Skeletal muscle satellite cell (primary cell): Measurements from ENCODE around the gene LGR6.
"Not testable (repeated sequence)": the region's sequence is repeated elsewhere in the genome, so short reads cannot be mapped to it uniquely, and the experiment has no call there.

Experiments used
- H3K27me3 ChIP-seq: 2 replicates; pipeline ENCODE4 v1.7.0; 2013; ENCODE audit warnings: low read length; ENCODE audit not compliant: control insufficient read depth, insufficient read depth
- H3K36me3 ChIP-seq: 2 replicates; pipeline ENCODE4 v1.7.0; 2013; ENCODE audit warnings: mild to moderate bottlenecking, control low read depth, low read length; ENCODE audit not compliant: insufficient read depth
- H3K4me1 ChIP-seq: 2 replicates; pipeline ENCODE4 v1.7.0; 2013; ENCODE audit warnings: low read length; ENCODE audit not compliant: control insufficient read depth, insufficient read depth
- H3K4me2 ChIP-seq: 2 replicates; pipeline ENCODE4 v1.7.0; 2013; ENCODE audit warnings: mild to moderate bottlenecking, low read length
- H3K4me3 ChIP-seq: 2 replicates; pipeline ENCODE4 v1.7.0; 2013; ENCODE audit warnings: low read length
- H3K9ac ChIP-seq: 2 replicates; pipeline ENCODE4 v1.7.0; 2013; ENCODE audit warnings: mild to moderate bottlenecking, low read depth, low read length, moderate library complexity
- H3K9me3 ChIP-seq: replicated peaks from 2 replicates; pipeline ENCODE4 v1.7.0; 2013; ENCODE audit warnings: mild to moderate bottlenecking, control low read depth, low read length

Gene LGR6

GRCh38 chr1:202184750-202185460, 8.7 kb upstream of the LGR6 start:
- no peaks in the 10 kb centered on the region for H3K36me3 ChIP-seq
- H3K27me3 ChIP-seq: peaks cover 53% of the 10 kb centered on the region
- H3K4me3 ChIP-seq: no peak overlapping the region
- peaks cover 5% of the 10 kb centered on the region for H3K4me1 ChIP-seq
- peak overlapping the region; percentile 43 for H3K4me2 ChIP-seq
- no peaks in the 10 kb centered on the region for H3K9me3 ChIP-seq
- H3K9ac ChIP-seq: no peak overlapping the region

GRCh38 chr1:202186327-202186726, 7.3 kb upstream of the LGR6 start:
- no peak overlapping the region for H3K4me2 ChIP-seq
- H3K4me1 ChIP-seq: peaks cover 5% of the 10 kb centered on the region
- no peak overlapping the region for H3K4me3 ChIP-seq
- no peaks in the 10 kb centered on the region for H3K36me3 ChIP-seq
- H3K27me3 ChIP-seq: peaks cover 43% of the 10 kb centered on the region
- H3K9ac ChIP-seq: no peak overlapping the region
- no peaks in the 10 kb centered on the region for H3K9me3 ChIP-seq

- Histone ChIP-seq H3K9me3 (no peaks in the 10 kb centered on the region), H3K4me2 (no peak overlapping the region), H3K4me1 (peaks cover 5% of the 10 kb centered on the region), H3K9ac (no peak overlapping the region), H3K36me3 (no peaks in the 10 kb centered on the region), H3K27me3 (peaks cover 35% of the 10 kb centered on the region), H3K4me3 (no peak overlapping the region)
Measured at GRCh38 chr1:202187041-202187671, 6.4 kb upstream of the LGR6 start.

GRCh38 chr1:202187697-202188407, 5.7 kb upstream of the LGR6 start:
- Histone ChIP-seq H3K36me3 (no peaks in the 10 kb centered on the region), H3K9ac (no peak overlapping the region), H3K4me2 (no peak overlapping the region), H3K4me3 (no peak overlapping the region), H3K4me1 (peaks cover 5% of the 10 kb centered on the region), H3K27me3 (peaks cover 34% of the 10 kb centered on the region), H3K9me3 (no peaks in the 10 kb centered on the region)

- Histone ChIP-seq H3K9me3 (no peaks in the 10 kb centered on the region), H3K27me3 (peaks cover 39% of the 10 kb centered on the region), H3K4me3 (no peak overlapping the region), H3K9ac (no peak overlapping the region), H3K4me2 (no peak overlapping the region), H3K36me3 (no peaks in the 10 kb centered on the region), H3K4me1 (peaks cover 5% of the 10 kb centered on the region)
Measured at GRCh38 chr1:202189001-202189790, 4.4 kb upstream of the LGR6 start.

- Histone ChIP-seq H3K27me3 (peaks cover 45% of the 10 kb centered on the region), H3K4me2 (no peak overlapping the region), H3K9me3 (no peaks in the 10 kb centered on the region), H3K36me3 (no peaks in the 10 kb centered on the region), H3K4me3 (no peak overlapping the region), H3K4me1 (peaks cover 1% of the 10 kb centered on the region), H3K9ac (no peak overlapping the region)
Measured at GRCh38 chr1:202189918-202190715, 3.5 kb upstream of the LGR6 start.

- not testable (repeated sequence) for H3K36me3 ChIP-seq, H3K4me1 ChIP-seq, H3K9ac ChIP-seq, H3K9me3 ChIP-seq, H3K4me2 ChIP-seq, H3K4me3 ChIP-seq
- H3K27me3 ChIP-seq: peaks cover 54% of the 10 kb centered on the region
Measured at GRCh38 chr1:202191391-202191790, 2.2 kb upstream of the LGR6 start.

- H3K4me3 ChIP-seq: no peak overlapping the region
- no peak overlapping the region for H3K4me2 ChIP-seq
- H3K4me1 ChIP-seq: no peaks in the 10 kb centered on the region
- peaks cover 62% of the 10 kb centered on the region for H3K27me3 ChIP-seq
- H3K9me3 ChIP-seq: no peaks in the 10 kb centered on the region
- H3K36me3 ChIP-seq: no peaks in the 10 kb centered on the region
- H3K9ac ChIP-seq: no peak overlapping the region
Measured at GRCh38 chr1:202192770-202193613, 607 bp upstream of the LGR6 start.

- Histone ChIP-seq H3K27me3 (peaks cover 70% of the 10 kb centered on the region), H3K9ac (no peak overlapping the region), H3K4me3 (no peak overlapping the region), H3K9me3 (no peaks in the 10 kb centered on the region), H3K36me3 (no peaks in the 10 kb centered on the region), H3K4me1 (no peaks in the 10 kb centered on the region), H3K4me2 (no peak overlapping the region)
Measured at GRCh38 chr1:202194328-202194648, 689 bp downstream of the LGR6 start.

GRCh38 chr1:202197653-202198365, 4.2 kb downstream of the LGR6 start:
- no peaks in the 10 kb centered on the region for H3K9me3 ChIP-seq
- peaks cover 96% of the 10 kb centered on the region for H3K27me3 ChIP-seq
- no peak overlapping the region for H3K4me2 ChIP-seq
- no peak overlapping the region for H3K9ac ChIP-seq
- no peak overlapping the region for H3K4me3 ChIP-seq
- no peaks in the 10 kb centered on the region for H3K36me3 ChIP-seq
- no peaks in the 10 kb centered on the region for H3K4me1 ChIP-seq
